K562 (cell line): ENCODE measurements around the gene RET. TPM values are rescaled to one million over a fixed set of nuclear protein-coding genes. Genes with fewer than 3 reads are reported as not detected.

Experiments
- HNRNPLL ChIP-seq: fragments of 200-400 bp; formaldehyde crosslinking; IDR thresholded peaks from 2 replicates; pipeline ENCODE4 v1.6.1; 2017; ENCODE audit warnings: low read length, low read depth, mild to moderate bottlenecking; ENCODE audit not compliant: poor library complexity, severe bottlenecking
- MEIS2 ChIP-seq: fragments of 450-650 bp; IDR thresholded peaks from 2 replicates; pipeline ENCODE4 v1.6.1; 2014; ENCODE audit warnings: mild to moderate bottlenecking; ENCODE audit not compliant: partially characterized antibody
- MTA2 ChIP-seq: fragments of 450-650 bp; IDR thresholded peaks from 2 replicates; pipeline ENCODE4 v1.6.1; 2016; ENCODE audit warnings: low read depth
- RBM25 ChIP-seq: fragments of 200-400 bp; formaldehyde crosslinking; IDR thresholded peaks from 2 replicates; pipeline ENCODE4 v1.6.1; 2018; ENCODE audit warnings: low read length, low read depth, moderate library complexity; ENCODE audit not compliant: severe bottlenecking
- ZNF57 ChIP-seq: fragments of 450-650 bp; formaldehyde crosslinking; IDR thresholded peaks from 2 replicates; pipeline ENCODE4 v1.4.0; 2020; ENCODE audit warnings: mild to moderate bottlenecking, moderate library complexity
- ZNF668 ChIP-seq: fragments of 250-450 bp; sonication (Bioruptor Pico); IDR thresholded peaks from 2 replicates; pipeline ENCODE4 v1.8.0; 2022; ENCODE audit warnings: mild to moderate bottlenecking, inconsistent platforms
- polyA plus RNA-seq, 8 experiments: library from polyadenylated mRNA; depleted of rRNA in 4 of 8; stranded (reverse) in 5 of 8; unstranded in 3 of 8; fragments of >200 nt; fragmentation: Nextera tagmentation in 2 of 8; fragmentation: Illumina TruSeq in 1 of 8; extraction: Ambion mirVana in 2 of 8; extraction: Trizol in 1 of 8; gene quantifications; 2 replicates each; pipeline versions ENCODE4 v1.2.1 to v1.2.3, GENCODE V29; 2011 to 2014; ENCODE audit warnings: inconsistent platforms in 1 of 8, missing spikeins in 1 of 8
- total RNA-seq, 7 experiments: library from RNA; depleted of rRNA in 6 of 7; stranded (reverse); fragments of >200 nt in 6 of 7; fragmentation: Illumina TruSeq in 2 of 7; extraction: Trizol in 2 of 7; gene quantifications; 2 replicates each; pipeline versions ENCODE4 v1.2.1 to v1.2.3, GENCODE V29; 2011 to 2021; ENCODE audit warnings: low replicate concordance in 1 of 7
- TF ChIP-seq, protein P1 (sequence below), 2 experiments: fragments of 450-650 bp; formaldehyde crosslinking in 1 of 2; IDR thresholded peaks; 2 replicates each; pipeline versions ENCODE4 v1.4.0 to v1.6.1; 2014 to 2020; ENCODE audit warnings: mild to moderate bottlenecking in 2 of 2, borderline replicate concordance in 1 of 2, low read depth in 1 of 2
- TF ChIP-seq, protein P2 (sequence below), 3 experiments: IDR thresholded peaks in 2 of 3; conservative IDR thresholded peaks in 1 of 3; 2 replicates each; pipeline ENCODE4 v1.5.1; 2011 to 2012; ENCODE audit warnings: low read length in 3 of 3, mild to moderate bottlenecking in 3 of 3, control low read depth in 2 of 3, improper control_type of control experiment in 1 of 3, inconsistent platforms in 1 of 3, low read depth in 1 of 3, mixed read lengths in 1 of 3, moderate library complexity in 1 of 3; ENCODE audit not compliant: insufficient read depth in 2 of 3
- TF ChIP-seq, protein P3 (sequence below): IDR thresholded peaks from 3 replicates; pipeline ENCODE4 v1.6.1; 2011; ENCODE audit warnings: borderline replicate concordance, mild to moderate bottlenecking; ENCODE audit not compliant: insufficient read length, insufficient read depth
- TF ChIP-seq, protein P4 (sequence below), 2 experiments: fragments of 150-350 bp in 1 of 2; IDR thresholded peaks; 2 replicates each; pipeline ENCODE4 v1.6.1; 2012 to 2016; ENCODE audit warnings: low read depth in 2 of 2, low read length in 2 of 2, mild to moderate bottlenecking in 1 of 2, moderate library complexity in 1 of 2

The RET gene
- total and polyA plus RNA-seq, 9 of the 15 experiments (the other 6 are each of a cell fraction or from before 2014, with no cell fraction given), result 0.04 to 0.05 TPM; not detected in 7

DNA sequence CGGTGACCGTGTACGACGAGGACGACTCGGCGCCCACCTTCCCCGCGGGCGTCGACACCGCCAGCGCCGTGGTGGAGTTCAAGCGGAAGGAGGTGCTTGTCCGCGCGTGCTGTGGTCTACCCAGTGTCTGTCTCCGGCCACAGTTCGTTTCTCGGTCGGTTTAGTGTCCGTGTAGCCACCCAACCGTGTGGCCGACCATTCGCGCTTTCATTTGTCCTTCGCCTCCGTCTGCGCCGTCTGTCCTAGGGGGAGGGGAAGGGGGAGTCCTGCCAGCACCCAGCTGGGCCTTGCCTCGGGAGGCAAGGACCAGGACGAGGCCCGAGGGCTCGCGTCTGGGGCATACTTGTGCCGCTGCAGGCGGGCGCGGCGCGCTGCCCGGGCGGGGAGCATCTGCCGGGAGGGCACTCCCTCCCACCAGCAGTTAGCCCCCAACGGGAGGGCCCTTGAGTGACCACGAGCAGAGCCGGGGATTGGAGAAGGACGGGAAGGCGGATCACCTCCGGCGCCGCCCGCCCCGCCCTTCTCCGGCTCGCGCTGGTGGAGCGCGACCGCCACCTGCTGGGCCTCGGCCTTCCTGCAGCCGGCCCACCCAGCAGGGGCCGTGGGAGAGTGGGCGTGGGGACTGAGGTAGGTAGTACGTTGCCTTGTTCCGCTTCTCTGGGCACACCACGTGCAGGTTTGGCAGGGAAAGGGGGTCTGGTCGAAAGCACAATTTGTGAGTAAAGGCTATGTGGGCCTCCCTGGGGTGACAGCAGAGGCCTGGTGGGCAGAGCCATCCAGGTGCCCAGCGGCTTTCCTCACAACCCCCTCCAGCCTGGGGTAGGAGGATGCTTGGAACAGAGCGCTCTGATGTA, 28.5 kb downstream of the RET start (continued):
- TF ChIP-seq, protein P1, sequence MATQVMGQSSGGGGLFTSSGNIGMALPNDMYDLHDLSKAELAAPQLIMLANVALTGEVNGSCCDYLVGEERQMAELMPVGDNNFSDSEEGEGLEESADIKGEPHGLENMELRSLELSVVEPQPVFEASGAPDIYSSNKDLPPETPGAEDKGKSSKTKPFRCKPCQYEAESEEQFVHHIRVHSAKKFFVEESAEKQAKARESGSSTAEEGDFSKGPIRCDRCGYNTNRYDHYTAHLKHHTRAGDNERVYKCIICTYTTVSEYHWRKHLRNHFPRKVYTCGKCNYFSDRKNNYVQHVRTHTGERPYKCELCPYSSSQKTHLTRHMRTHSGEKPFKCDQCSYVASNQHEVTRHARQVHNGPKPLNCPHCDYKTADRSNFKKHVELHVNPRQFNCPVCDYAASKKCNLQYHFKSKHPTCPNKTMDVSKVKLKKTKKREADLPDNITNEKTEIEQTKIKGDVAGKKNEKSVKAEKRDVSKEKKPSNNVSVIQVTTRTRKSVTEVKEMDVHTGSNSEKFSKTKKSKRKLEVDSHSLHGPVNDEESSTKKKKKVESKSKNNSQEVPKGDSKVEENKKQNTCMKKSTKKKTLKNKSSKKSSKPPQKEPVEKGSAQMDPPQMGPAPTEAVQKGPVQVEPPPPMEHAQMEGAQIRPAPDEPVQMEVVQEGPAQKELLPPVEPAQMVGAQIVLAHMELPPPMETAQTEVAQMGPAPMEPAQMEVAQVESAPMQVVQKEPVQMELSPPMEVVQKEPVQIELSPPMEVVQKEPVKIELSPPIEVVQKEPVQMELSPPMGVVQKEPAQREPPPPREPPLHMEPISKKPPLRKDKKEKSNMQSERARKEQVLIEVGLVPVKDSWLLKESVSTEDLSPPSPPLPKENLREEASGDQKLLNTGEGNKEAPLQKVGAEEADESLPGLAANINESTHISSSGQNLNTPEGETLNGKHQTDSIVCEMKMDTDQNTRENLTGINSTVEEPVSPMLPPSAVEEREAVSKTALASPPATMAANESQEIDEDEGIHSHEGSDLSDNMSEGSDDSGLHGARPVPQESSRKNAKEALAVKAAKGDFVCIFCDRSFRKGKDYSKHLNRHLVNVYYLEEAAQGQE (IDR thresholded peaks at IDR 0.05; ENCODE audit: borderline replicate concordance), result peak; percentile 89
- TF ChIP-seq, protein P1 (CRISPR knock-in tag; IDR thresholded peaks at IDR 0.05; ENCODE audit: low read depth), result 0 out of 2 replicates have a peak, but pooled peaks have one; percentile 19
- no peak for TF ChIP-seq ZNF57 (CRISPR knock-in tag)
- TF ChIP-seq ZNF668 (CRISPR knock-in tag), result no peak
- no peak for TF ChIP-seq RBM25
- TF ChIP-seq, protein P2, sequence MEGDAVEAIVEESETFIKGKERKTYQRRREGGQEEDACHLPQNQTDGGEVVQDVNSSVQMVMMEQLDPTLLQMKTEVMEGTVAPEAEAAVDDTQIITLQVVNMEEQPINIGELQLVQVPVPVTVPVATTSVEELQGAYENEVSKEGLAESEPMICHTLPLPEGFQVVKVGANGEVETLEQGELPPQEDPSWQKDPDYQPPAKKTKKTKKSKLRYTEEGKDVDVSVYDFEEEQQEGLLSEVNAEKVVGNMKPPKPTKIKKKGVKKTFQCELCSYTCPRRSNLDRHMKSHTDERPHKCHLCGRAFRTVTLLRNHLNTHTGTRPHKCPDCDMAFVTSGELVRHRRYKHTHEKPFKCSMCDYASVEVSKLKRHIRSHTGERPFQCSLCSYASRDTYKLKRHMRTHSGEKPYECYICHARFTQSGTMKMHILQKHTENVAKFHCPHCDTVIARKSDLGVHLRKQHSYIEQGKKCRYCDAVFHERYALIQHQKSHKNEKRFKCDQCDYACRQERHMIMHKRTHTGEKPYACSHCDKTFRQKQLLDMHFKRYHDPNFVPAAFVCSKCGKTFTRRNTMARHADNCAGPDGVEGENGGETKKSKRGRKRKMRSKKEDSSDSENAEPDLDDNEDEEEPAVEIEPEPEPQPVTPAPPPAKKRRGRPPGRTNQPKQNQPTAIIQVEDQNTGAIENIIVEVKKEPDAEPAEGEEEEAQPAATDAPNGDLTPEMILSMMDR (IDR thresholded peaks at IDR 0.05 in 2 of 3, conservative IDR thresholded peaks at IDR 0.05 in 1 of 3; ENCODE audit: insufficient read depth in 2 of 3, low read depth in 1 of 3, low read length in 3 of 3), result peak; percentile 97 to 99 (median 98)
- TF ChIP-seq, protein P3, sequence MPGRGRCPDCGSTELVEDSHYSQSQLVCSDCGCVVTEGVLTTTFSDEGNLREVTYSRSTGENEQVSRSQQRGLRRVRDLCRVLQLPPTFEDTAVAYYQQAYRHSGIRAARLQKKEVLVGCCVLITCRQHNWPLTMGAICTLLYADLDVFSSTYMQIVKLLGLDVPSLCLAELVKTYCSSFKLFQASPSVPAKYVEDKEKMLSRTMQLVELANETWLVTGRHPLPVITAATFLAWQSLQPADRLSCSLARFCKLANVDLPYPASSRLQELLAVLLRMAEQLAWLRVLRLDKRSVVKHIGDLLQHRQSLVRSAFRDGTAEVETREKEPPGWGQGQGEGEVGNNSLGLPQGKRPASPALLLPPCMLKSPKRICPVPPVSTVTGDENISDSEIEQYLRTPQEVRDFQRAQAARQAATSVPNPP, result no peak
- TF ChIP-seq, protein P4, sequence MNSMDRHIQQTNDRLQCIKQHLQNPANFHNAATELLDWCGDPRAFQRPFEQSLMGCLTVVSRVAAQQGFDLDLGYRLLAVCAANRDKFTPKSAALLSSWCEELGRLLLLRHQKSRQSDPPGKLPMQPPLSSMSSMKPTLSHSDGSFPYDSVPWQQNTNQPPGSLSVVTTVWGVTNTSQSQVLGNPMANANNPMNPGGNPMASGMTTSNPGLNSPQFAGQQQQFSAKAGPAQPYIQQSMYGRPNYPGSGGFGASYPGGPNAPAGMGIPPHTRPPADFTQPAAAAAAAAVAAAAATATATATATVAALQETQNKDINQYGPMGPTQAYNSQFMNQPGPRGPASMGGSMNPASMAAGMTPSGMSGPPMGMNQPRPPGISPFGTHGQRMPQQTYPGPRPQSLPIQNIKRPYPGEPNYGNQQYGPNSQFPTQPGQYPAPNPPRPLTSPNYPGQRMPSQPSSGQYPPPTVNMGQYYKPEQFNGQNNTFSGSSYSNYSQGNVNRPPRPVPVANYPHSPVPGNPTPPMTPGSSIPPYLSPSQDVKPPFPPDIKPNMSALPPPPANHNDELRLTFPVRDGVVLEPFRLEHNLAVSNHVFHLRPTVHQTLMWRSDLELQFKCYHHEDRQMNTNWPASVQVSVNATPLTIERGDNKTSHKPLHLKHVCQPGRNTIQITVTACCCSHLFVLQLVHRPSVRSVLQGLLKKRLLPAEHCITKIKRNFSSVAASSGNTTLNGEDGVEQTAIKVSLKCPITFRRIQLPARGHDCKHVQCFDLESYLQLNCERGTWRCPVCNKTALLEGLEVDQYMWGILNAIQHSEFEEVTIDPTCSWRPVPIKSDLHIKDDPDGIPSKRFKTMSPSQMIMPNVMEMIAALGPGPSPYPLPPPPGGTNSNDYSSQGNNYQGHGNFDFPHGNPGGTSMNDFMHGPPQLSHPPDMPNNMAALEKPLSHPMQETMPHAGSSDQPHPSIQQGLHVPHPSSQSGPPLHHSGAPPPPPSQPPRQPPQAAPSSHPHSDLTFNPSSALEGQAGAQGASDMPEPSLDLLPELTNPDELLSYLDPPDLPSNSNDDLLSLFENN (IDR thresholded peaks at IDR 0.05; ENCODE audit: low read depth in 2 of 2, low read length in 2 of 2), result peak in 1 of 2 experiments; percentile 38; a peak in 1 of 4 replicates
- no peak for TF ChIP-seq MTA2
- no peak for TF ChIP-seq MEIS2
- TF ChIP-seq HNRNPLL, result peak; percentile 28
